T-helper 1 cell treated with Interleukin-12 subunit alpha and Interleukin-12 subunit beta and Interleukin-4 antibody, amounts not matched to agents 30 μg/mL and 1 μg/mL, for 36 hours (primary cell): ENCODE measurements around the gene C1QTNF4.
"Not testable (repeated sequence)": the region's sequence is repeated elsewhere in the genome, so short reads cannot be mapped to it uniquely, and the experiment has no call there.

Experiments
- H3K27ac Mint-ChIP-seq: one replicate; pipeline ENCODE4 v1.8.0; 2021; ENCODE audit warnings: mild to moderate bottlenecking, mixed read lengths
- H3K27me3 Mint-ChIP-seq: one replicate; pipeline ENCODE4 v1.8.0; 2021; ENCODE audit warnings: low read depth, mixed read lengths
- H3K36me3 Mint-ChIP-seq: one replicate; pipeline ENCODE4 v1.8.0; 2021; ENCODE audit warnings: low read depth, mixed read lengths
- H3K4me1 Mint-ChIP-seq: one replicate; pipeline ENCODE4 v1.8.0; 2021; ENCODE audit warnings: low read depth, mixed read lengths
- H3K4me3 Mint-ChIP-seq: one replicate; pipeline ENCODE4 v1.8.0; 2021; ENCODE audit warnings: mild to moderate bottlenecking, moderate library complexity, mixed read lengths
- H3K9me3 Mint-ChIP-seq: one replicate; pipeline ENCODE4 v1.8.0; 2021; ENCODE audit warnings: mixed read lengths

C1QTNF4 gene

DNA sequence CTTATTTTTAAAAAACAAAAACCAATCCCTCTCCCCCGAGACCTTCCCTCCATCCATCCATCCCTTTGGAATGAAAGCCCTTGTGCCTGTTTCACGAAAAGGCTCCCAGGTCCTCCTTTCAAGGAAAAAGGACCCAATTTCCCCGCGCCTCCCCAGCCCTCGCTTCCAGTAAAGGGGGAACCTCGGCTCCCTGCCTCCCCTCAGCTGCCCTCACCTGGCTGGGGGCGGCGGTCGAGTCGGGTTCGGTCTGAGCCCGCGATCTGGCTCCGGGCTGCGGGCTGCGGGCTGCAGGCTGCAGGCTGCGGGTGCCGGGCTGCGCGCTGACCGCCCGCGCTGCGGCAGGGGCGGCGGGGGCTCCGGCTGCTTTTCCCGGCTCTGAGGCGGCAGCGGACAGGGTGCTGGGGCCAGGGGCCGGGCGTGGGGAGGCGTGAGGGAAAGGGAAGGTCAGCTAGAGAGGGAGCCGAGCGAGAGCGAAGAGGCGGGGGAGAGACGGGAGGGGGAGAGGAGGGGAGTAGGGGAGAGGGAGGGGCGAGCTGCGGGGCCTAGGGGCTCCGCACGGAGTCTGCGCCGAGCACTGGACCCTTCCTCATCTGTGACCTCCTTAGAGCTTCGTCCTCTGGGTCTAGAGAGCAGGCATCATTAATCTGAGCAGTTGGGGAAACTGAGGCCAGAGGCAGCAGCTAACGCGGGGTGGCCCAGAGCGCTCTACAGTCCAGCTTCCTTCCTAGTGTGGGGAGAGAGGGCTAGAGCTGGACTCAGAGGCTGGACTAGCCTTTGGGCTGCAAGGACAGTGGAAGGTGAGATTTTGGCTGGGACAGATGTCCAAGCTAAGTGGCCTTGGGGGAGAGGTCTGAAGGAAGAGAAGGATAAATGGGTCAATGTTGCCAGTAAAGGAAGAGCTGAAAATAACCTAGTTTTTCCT lies at the start of gene C1QTNF4:
Gene C1QTNF4 (minus strand): TSS at position 478 of the 922 bp plus-strand sequence. CDS start 3,601 bp downstream, outside the sequence.
- H3K4me3 Mint-ChIP-seq: peak within 1 kb of the TSS; percentile 40
- H3K9me3 Mint-ChIP-seq: no peaks in the 10 kb centered on the region
- peaks cover 12% of the 10 kb centered on the region for H3K4me1 Mint-ChIP-seq
- no peak within 1 kb of the TSS for H3K27ac Mint-ChIP-seq
- no peaks in the 10 kb centered on the region for H3K36me3 Mint-ChIP-seq
- peaks cover 32% of the 10 kb centered on the region for H3K27me3 Mint-ChIP-seq

- H3K27ac Mint-ChIP-seq: peak within 1 kb of the TSS; percentile 92
- no peaks in the 10 kb centered on the region for H3K27me3 Mint-ChIP-seq
- peak within 1 kb of the TSS; percentile 94 for H3K4me3 Mint-ChIP-seq
- H3K9me3 Mint-ChIP-seq: no peaks in the 10 kb centered on the region
- peaks cover 17% of the 10 kb centered on the region for H3K36me3 Mint-ChIP-seq
- peaks cover 16% of the 10 kb centered on the region for H3K4me1 Mint-ChIP-seq
Observed at GRCh38 chr11:47642099-47642855, 48.1 kb upstream of the C1QTNF4 start, which contains the start of gene MTCH2. Gene MTCH2 (minus strand): TSS chr11:47642559. CDS start chr11:47642465, 94 bp downstream.

DNA sequence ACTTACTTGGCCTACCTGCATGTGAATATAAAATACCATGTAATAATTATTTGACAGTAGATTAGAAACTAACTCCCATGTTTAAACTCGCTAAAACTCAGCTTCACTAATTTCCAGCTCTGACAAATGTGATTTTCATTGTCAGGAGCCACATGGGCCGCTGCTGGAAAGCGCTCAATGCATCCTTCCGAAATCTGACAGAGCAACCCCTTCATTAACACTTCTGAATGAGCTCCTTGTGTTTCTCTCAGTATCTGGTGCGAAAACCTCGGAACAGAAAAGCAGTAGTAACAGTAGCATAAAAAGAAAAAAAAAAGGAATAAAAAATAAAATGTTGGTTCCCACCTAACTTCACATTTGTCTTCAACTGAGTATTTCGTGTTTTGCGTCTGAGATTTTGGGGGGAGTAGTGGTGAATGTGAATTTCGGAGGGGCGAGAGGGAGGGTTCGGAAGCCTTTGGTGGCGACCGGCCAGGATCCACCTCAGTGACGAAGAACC lies 47.4 kb upstream of the C1QTNF4 start:
- Mint-ChIP-seq H3K4me1 (peaks cover 16% of the 10 kb centered on the region), H3K4me3 (peak overlapping the region; percentile 94), H3K36me3 (peaks cover 18% of the 10 kb centered on the region), H3K27me3 (no peaks in the 10 kb centered on the region), H3K27ac (peak overlapping the region; percentile 92), H3K9me3 (no peaks in the 10 kb centered on the region)

DNA sequence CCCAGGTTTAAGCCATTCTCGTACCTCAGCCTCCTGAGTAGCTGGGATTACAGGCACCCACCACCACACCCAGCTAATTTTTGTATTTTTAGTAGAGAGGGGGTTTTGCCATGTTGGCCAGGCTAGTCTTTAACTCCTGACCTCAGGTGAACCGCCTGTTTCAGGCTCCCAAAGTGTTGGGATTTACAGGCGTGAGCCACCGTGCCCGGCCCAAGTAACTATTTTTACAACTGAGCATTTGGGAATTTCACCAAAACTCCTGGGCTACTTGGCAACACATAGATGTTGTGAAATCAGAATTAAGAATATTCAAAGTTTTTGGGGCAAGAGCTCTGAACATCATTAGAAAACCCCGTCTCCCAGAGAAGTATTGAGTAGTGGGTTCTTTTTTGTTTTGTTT lies 46.3 kb upstream of the C1QTNF4 start:
- peaks cover 16% of the 10 kb centered on the region for H3K4me1 Mint-ChIP-seq
- H3K36me3 Mint-ChIP-seq: peaks cover 19% of the 10 kb centered on the region
- H3K4me3 Mint-ChIP-seq: peak overlapping the region; percentile 94
- H3K27me3 Mint-ChIP-seq, H3K9me3 Mint-ChIP-seq, H3K27ac Mint-ChIP-seq: not testable (repeated sequence)

DNA sequence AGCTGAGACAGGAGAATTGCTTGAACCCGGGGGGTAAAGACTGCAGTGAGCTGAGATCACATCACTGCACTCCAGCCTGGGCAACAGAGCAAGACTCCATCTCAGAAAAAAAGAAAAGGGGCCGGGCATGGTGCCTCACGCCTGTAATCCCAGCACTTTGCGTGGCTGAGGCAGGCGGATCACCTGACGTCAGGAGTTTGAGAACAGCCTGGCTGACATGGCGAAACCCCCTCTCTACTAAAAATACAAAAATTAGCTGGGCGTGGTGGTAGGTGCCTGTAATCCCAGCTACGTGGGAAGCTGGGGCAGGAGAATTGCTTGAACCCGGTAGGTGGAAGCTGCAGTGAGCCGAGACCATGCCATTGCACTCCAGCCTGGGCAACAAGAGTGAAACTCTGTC lies 42.1 kb upstream of the C1QTNF4 start:
- H3K9me3 Mint-ChIP-seq, H3K4me3 Mint-ChIP-seq, H3K4me1 Mint-ChIP-seq, H3K27me3 Mint-ChIP-seq, H3K27ac Mint-ChIP-seq: not testable (repeated sequence)
- H3K36me3 Mint-ChIP-seq: peaks cover 37% of the 10 kb centered on the region

- Mint-ChIP-seq H3K9me3 (no peaks in the 10 kb centered on the region), H3K4me3 (no peak overlapping the region), H3K36me3 (peaks cover 42% of the 10 kb centered on the region), H3K4me1 (peaks cover 1% of the 10 kb centered on the region), H3K27me3 (no peaks in the 10 kb centered on the region), H3K27ac (no peak overlapping the region)
Observed at GRCh38 chr11:47631473-47631872, 37.3 kb upstream of the C1QTNF4 start.

DNA sequence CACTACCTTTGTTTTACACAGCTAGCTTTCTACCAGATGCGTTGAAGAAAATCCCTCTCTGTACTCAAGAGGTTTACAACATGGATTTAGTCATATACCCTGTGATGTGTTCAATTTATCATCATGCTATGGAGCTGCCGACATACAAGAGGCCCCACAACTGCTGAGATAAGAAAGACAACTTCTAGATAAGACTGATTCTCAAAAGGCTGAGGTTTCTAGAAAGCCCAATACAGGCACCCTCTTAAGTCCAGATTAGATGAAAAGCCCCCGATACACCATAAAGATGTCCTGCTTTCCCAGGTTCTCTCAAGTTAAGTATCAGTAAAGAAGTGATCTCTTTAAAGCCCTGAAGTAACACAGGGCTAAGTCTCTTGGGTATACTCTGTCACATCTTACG lies 33.8 kb upstream of the C1QTNF4 start:
- no peaks in the 10 kb centered on the region for H3K4me1 Mint-ChIP-seq
- H3K4me3 Mint-ChIP-seq: no peak overlapping the region
- peaks cover 34% of the 10 kb centered on the region for H3K36me3 Mint-ChIP-seq
- H3K27me3 Mint-ChIP-seq: no peaks in the 10 kb centered on the region
- no peak overlapping the region for H3K27ac Mint-ChIP-seq
- no peaks in the 10 kb centered on the region for H3K9me3 Mint-ChIP-seq

- H3K4me1 Mint-ChIP-seq: no peaks in the 10 kb centered on the region
Observed at GRCh38 chr11:47626234-47626633, 32.0 kb upstream of the C1QTNF4 start.

DNA sequence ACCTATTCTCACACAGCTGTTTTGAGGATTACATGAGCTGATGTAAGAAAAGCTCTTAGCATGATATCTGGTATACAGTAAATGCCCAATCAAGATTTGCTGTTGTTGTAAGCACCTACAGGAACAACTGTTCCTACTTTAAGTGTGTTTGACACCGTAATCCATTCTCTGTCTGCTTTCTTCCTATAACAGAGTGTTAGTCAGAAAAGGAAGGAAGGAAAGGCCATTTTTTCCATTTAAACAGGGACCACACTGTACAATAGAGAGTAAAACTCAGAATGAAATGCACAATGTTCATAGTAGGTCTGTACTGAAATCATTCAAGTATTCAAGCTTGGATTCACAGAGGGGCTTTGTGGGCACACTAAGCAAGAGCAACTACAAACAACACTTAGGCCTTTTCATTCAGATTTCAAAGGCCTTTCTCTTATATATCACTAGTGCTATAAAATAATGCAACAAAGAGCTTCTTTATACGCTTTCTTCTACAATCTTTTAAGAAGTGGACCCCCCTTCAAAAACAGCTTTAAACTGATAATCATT lies 26.7 kb upstream of the C1QTNF4 start:
- H3K4me1 Mint-ChIP-seq: peaks cover 2% of the 10 kb centered on the region
- no peak overlapping the region for H3K27ac Mint-ChIP-seq
- no peaks in the 10 kb centered on the region for H3K9me3 Mint-ChIP-seq
- no peaks in the 10 kb centered on the region for H3K27me3 Mint-ChIP-seq
- peaks cover 16% of the 10 kb centered on the region for H3K36me3 Mint-ChIP-seq
- no peak overlapping the region for H3K4me3 Mint-ChIP-seq

More at GRCh38 chr11:47626234-47626633, 32.0 kb upstream of the C1QTNF4 start:
- H3K4me3 Mint-ChIP-seq: no peak overlapping the region
- H3K27me3 Mint-ChIP-seq: no peaks in the 10 kb centered on the region
- H3K36me3 Mint-ChIP-seq: peaks cover 30% of the 10 kb centered on the region
- no peaks in the 10 kb centered on the region for H3K9me3 Mint-ChIP-seq
- H3K27ac Mint-ChIP-seq: no peak overlapping the region

DNA sequence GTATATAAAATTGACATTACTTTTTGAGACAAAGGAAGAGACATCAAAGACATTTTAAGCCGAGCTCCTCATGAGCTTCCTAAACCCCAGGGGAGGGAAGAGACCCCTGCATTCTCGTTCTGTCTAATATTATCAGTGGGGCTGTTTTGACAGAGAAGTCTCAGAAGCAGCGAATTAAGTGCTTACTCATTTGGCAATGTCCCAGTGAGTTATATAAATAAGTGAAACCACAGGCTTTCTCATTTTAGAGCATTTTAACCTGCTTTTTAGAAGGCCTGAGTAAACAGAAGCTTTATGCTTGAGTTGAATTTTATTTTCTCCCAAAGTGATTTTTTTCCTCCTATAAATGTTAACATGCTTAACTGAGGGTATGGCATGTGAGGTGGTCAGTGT lies 23.2 kb upstream of the C1QTNF4 start:
- H3K4me3 Mint-ChIP-seq: no peak overlapping the region
- H3K9me3 Mint-ChIP-seq: no peaks in the 10 kb centered on the region
- no peak overlapping the region for H3K27ac Mint-ChIP-seq
- peaks cover 2% of the 10 kb centered on the region for H3K4me1 Mint-ChIP-seq
- peaks cover 9% of the 10 kb centered on the region for H3K36me3 Mint-ChIP-seq
- no peaks in the 10 kb centered on the region for H3K27me3 Mint-ChIP-seq

- Mint-ChIP-seq H3K4me1 (peaks cover 2% of the 10 kb centered on the region), H3K36me3 (peaks cover 7% of the 10 kb centered on the region), H3K27me3 (no peaks in the 10 kb centered on the region), H3K4me3 (no peak overlapping the region), H3K27ac (no peak overlapping the region), H3K9me3 (no peaks in the 10 kb centered on the region)
Observed at GRCh38 chr11:47616726-47617416, 22.7 kb upstream of the C1QTNF4 start.

DNA sequence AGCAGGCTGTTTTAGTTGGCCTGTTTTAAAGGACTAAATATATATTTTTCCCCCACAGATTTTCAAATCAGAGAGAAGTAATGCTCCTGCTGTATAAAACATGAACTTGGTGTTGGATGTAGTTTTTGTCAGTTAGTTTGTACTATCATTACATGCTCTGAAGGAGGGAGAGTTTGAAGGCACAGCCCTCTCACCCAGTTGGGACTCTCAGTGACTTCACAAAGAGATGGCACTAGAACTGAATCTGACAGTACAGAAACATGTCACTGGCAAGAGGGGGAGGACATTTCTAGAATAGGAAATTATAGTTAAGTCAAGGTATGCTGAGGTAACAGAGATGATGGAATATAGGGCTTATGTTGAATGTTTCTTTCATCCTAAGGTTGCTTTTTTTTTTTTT lies 21.0 kb upstream of the C1QTNF4 start:
- H3K36me3 Mint-ChIP-seq: peaks cover 12% of the 10 kb centered on the region
- H3K27me3 Mint-ChIP-seq: no peaks in the 10 kb centered on the region
- no peaks in the 10 kb centered on the region for H3K9me3 Mint-ChIP-seq
- H3K27ac Mint-ChIP-seq: no peak overlapping the region
- no peak overlapping the region for H3K4me3 Mint-ChIP-seq
- peaks cover 9% of the 10 kb centered on the region for H3K4me1 Mint-ChIP-seq

DNA sequence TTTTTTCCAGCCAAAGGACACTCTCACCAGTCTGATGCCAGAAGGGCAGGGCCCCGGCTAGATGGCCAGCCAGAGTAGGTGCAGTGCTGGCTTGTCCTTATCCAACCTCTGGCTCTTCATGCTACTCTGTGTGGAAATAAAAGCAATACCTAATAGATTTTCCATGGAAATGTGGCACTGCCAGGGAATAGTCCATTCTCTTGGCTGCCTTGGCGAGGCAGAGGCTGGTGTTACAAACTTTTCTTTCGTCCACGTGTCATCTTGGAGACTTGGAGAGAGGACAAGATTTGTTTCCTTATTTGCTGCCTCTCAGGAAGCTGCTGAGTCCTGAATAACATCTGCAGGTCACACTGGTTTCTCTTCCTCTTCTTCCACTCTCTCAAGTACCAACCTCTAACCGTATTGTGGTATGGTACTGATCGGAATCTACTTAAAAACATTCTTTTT lies 17.2 kb upstream of the C1QTNF4 start:
- Mint-ChIP-seq H3K27me3 (no peaks in the 10 kb centered on the region), H3K36me3 (peaks cover 11% of the 10 kb centered on the region), H3K27ac (no peak overlapping the region), H3K4me1 (peaks cover 11% of the 10 kb centered on the region), H3K4me3 (no peak overlapping the region), H3K9me3 (no peaks in the 10 kb centered on the region)

DNA sequence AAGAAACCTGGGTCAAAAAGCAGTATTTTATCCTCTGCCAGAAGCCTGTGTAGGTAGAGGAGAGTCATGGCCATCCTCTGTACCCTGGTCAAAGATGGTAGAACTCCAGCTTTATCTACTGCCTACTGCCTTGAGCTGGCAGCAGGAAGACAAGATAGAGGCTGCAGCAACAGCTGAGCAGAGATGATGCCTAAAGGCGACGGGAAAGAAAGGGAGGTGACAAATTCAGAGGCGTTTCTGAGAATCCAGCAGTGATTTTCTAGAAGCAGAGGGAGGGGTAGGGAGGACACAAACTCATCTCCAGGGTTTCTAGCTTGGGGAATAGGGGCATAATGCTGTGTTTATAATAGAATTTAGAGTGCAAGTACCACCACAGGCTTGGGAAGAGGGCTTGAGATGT lies 15.5 kb upstream of the C1QTNF4 start:
- Mint-ChIP-seq H3K4me1 (peaks cover 11% of the 10 kb centered on the region), H3K27ac (peak overlapping the region; percentile 38), H3K27me3 (no peaks in the 10 kb centered on the region), H3K36me3 (peaks cover 13% of the 10 kb centered on the region), H3K4me3 (no peak overlapping the region), H3K9me3 (no peaks in the 10 kb centered on the region)
